Activated CD4-positive, alpha-beta memory T cell treated with anti-CD3 and anti-CD28 coated beads, Interleukin-2, amount 10 ng/mL, durations not matched to agents 7 days and 5 days (primary cell): ENCODE data around the gene ZNF541. TPM values are rescaled to one million over a fixed set of nuclear protein-coding genes. Genes with fewer than 3 reads are reported as not detected.

Source experiments
- CTCF ChIA-PET: fragments of 350-600 bp; sonication (Branson Sonifier 250); formaldehyde crosslinking; loops from one replicate; lab custom pipeline; 2021; ENCODE audit warnings: antibody characterized with exemption, inconsistent platforms; lab: Charles Lee
- POLR2A ChIA-PET: fragments of 350-600 bp; sonication (Branson Sonifier 250); formaldehyde crosslinking; loops from one replicate; lab custom pipeline; 2021; ENCODE audit warnings: antibody characterized with exemption; lab: Charles Lee
- DNase-seq: peaks from one replicate; pipeline ENCODE4 v3.0.0-alpha.2; 2020
- H3K27ac Mint-ChIP-seq: one replicate; pipeline ENCODE4 v1.8.0; 2021; ENCODE audit warnings: mild to moderate bottlenecking, mixed read lengths
- H3K27me3 Mint-ChIP-seq: one replicate; pipeline ENCODE4 v1.8.0; 2021; ENCODE audit warnings: mixed read lengths
- H3K36me3 Mint-ChIP-seq: one replicate; pipeline ENCODE4 v1.8.0; 2021; ENCODE audit warnings: low read depth, mixed read lengths
- H3K4me1 Mint-ChIP-seq: one replicate; pipeline ENCODE4 v1.8.0; 2021; ENCODE audit warnings: mixed read lengths
- H3K4me3 Mint-ChIP-seq: one replicate; pipeline ENCODE4 v1.8.0; 2021; ENCODE audit warnings: mild to moderate bottlenecking, mixed read lengths
- H3K9me3 Mint-ChIP-seq: one replicate; pipeline ENCODE4 v1.8.0; 2021; ENCODE audit warnings: mixed read lengths
- total RNA-seq, 2 experiments: library from RNA; stranded (reverse); gene quantifications; one replicate each; pipeline ENCODE4 v1.2.3, GENCODE V29; 2021

Gene ZNF541
- total RNA-seq, 2 experiments from 2014 or later, result 0.15 to 0.20 TPM

DNA sequence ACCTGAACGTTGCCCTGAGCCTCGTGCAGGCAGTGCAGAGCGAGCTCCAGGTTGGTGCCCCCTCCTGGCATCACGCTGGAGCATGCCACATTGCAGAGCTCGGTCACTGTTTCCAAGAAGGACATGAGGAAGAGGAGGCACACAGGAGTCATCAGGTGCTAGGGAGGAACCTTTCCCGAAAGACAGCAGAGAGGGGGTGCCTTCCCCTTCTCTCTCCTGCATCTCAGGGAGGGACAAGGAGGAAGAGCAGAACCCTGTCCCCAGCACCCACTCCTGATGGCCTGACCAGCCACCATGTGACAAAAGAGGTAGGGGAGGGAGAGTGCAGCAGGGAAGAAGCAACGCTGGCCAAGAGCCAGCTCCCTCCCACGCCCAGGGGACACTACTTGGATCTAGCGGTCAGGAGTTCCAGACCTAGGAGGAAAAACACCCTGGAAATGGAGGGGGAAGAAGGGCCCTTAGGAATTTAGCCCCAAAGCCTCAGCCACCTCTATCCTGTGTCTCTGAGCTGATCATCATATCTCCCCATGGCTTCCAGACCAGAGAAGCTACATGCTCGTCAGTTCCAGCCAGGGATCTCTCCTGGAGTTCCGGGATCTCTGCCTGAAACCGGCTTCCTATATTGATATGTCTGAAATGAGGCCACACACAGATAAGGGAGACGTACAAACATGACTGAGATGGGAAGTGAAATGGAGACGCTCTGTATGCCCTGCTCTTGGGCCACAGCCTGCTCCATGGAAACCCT lies 41.1 kb downstream of the ZNF541 start:
- DNase-seq, result no peak
- ChIA-PET CTCF (interaction anchor here (0.6 to 1.8 kb wide), 2 partner anchors 14 to 16 kb away, joined by 4 to 6 read pairs; partner anchors contain the start of gene NAPA), POLR2A (interaction anchor here (1.3 kb wide), 1 partner anchor 68 kb away, joined by 5 read pairs; no protein-coding TSS in a partner anchor)
- no peak overlapping the region for H3K4me3 Mint-ChIP-seq
- no peaks in the 10 kb centered on the region for H3K36me3 Mint-ChIP-seq
- no peaks in the 10 kb centered on the region for H3K4me1 Mint-ChIP-seq
- H3K9me3 Mint-ChIP-seq, result no peaks in the 10 kb centered on the region
- H3K27ac Mint-ChIP-seq, result no peak overlapping the region
- peaks cover 2% of the 10 kb centered on the region for H3K27me3 Mint-ChIP-seq

DNA sequence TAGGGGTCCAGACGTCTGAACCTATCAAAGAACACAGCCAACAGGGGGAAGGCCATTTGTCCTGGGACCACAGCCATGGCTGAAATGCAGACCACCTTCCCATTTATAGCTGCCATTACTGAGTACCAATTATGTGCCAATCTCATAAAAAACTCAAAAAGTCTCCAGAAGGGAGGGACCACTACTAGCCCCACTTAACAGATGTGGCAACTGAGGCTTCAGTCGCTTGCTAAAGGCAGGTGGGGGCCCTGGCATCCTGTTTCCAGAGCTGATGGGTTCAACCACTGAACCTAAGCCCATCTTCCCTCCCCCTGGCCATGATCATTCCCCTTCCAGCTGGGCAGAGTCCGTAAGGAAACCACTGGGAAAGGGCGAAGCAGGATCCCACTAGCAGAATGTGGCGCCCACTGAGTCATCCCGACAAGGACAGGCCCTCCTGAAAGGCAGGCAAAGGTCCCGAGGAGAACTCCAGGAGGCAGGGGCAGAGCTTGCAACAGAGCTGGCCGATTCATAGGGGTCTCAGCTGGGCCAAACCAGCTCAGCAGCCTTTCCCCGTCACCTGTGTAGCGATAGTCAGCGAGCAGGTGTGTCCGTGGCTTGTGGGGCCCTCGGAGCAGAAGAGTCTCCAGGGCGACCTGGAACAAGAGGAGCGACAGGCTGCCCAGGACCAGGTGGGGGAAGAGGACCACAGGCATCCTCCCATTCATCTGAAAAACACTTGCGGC lies 43.8 kb downstream of the ZNF541 start:
- ChIA-PET CTCF (interaction anchor here (1.1 to 2.5 kb wide), 2 partner anchors 13 to 184 kb away, joined by 3 to 7 read pairs; partner anchors contain the start of gene EHD2), POLR2A (interaction anchor here (1.4 to 1.6 kb wide), 2 partner anchors 11 to 13 kb away, joined by 3 to 6 read pairs; partner anchors contain the start of gene NAPA)
- Mint-ChIP-seq H3K27ac (no peak overlapping the region), H3K27me3 (peaks cover 2% of the 10 kb centered on the region), H3K36me3 (no peaks in the 10 kb centered on the region), H3K4me1 (no peaks in the 10 kb centered on the region), H3K9me3 (no peaks in the 10 kb centered on the region), H3K4me3 (no peak overlapping the region)
- no peak for DNase-seq

DNA sequence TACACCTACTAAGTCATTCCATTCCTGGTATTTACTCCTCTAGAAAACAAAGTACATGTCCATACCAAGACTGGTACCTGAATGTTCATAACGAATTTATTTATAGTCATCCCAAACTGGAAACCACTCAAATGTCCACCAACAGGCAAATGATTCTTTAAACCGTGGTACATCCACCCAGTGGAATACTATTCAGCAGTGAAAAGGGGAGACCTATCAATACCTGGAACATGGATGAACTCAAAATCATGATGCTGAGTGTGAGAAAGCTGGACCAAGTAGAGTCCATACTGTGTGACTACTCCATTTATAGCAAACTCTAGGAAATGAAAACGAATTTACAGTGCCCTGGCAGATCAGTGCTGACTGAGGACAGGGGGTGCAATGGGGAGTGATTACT lies 46.1 kb downstream of the ZNF541 start:
- Mint-ChIP-seq H3K9me3 (no peaks in the 10 kb centered on the region), H3K27me3 (peaks cover 10% of the 10 kb centered on the region), H3K27ac (no peak overlapping the region), H3K4me1 (peaks cover 8% of the 10 kb centered on the region), H3K36me3 (no peaks in the 10 kb centered on the region), H3K4me3 (no peak overlapping the region)
- POLR2A ChIA-PET, result no interaction called here
- no peak for DNase-seq
- CTCF ChIA-PET, result no interaction called here

DNA sequence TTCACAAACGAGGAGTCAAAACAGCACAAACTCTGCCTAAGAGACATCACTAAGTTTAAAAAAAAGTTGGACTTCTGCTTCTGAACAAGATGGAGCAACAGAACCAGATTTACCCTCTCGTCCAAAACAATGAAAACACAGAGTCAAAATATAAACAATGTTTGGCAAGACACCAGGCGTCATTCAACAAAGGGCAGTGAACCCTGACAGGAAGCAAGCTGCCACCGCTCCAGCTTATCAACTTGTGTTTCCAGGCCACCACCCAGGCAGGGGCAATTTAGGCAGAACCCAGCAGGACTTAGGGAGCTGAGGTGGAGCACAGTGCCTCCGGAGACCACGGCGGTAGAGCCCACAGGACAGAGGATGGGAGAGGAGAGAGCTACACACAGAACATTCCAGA lies 49.5 kb downstream of the ZNF541 start:
- CTCF ChIA-PET, result interaction anchor here (0.7 kb wide), 1 partner anchor 10 kb away, joined by 3 read pairs; no protein-coding TSS in a partner anchor
- H3K36me3 Mint-ChIP-seq, result no peaks in the 10 kb centered on the region
- H3K4me1 Mint-ChIP-seq, result peaks cover 27% of the 10 kb centered on the region
- H3K27ac Mint-ChIP-seq, result no peak overlapping the region
- POLR2A ChIA-PET, result interaction anchor here (1.6 kb wide), 1 partner anchor 8 kb away, joined by 4 read pairs; the partner anchor contains the start of gene NAPA
- no peak overlapping the region for H3K4me3 Mint-ChIP-seq
- DNase-seq, result no peak
- no peaks in the 10 kb centered on the region for H3K9me3 Mint-ChIP-seq
- H3K27me3 Mint-ChIP-seq, result peaks cover 12% of the 10 kb centered on the region

Other genes with a start within 250 kb of the ZNF541 start
- gene C5AR2, start 241.0 kb downstream of the ZNF541 start, total RNA-seq, result 1 to 10 TPM; 4.7 to 5.5 TPM
- 10 to 100 TPM; 10.3 to 10.5 TPM for gene DHX34, start 223.8 kb downstream of the ZNF541 start, total RNA-seq
- under 1 TPM in 1 of 2 experiments, not detected in 1; 0.18 TPM for gene MEIS3, start 153.6 kb downstream of the ZNF541 start, total RNA-seq
- gene SLC8A2, start 101.3 kb downstream of the ZNF541 start, total RNA-seq, result not detected
- gene KPTN, start 88.9 kb downstream of the ZNF541 start, total RNA-seq, result 1 to 10 TPM; 6.6 to 7.7 TPM
- 100 to 1,000 TPM; 117 to 119 TPM for gene NAPA, start 58.1 kb downstream of the ZNF541 start, total RNA-seq
- 10 to 100 TPM; 20.2 to 23.3 TPM for gene BICRA, start 36.0 kb upstream of the ZNF541 start, total RNA-seq
- not detected for gene EHD2, start 140.3 kb upstream of the ZNF541 start, total RNA-seq
- gene NOP53, start 172.4 kb upstream of the ZNF541 start, total RNA-seq, result 100 to 1,000 TPM; 257 to 271 TPM
- gene SELENOW, start 205.6 kb upstream of the ZNF541 start, total RNA-seq, result 100 to 1,000 TPM; 110 to 120 TPM
- gene TPRX1, start 231.4 kb upstream of the ZNF541 start, total RNA-seq, result not detected
- not detected for gene CRX, start 248.8 kb upstream of the ZNF541 start, total RNA-seq